ENCODE results near the gene HRH3. TPM values are rescaled to one million over a fixed set of nuclear protein-coding genes. Genes with fewer than 3 reads are reported as not detected.

Gene HRH3
- total RNA-seq, 4 donors from 2014 or later, result not detected

- ATAC-seq (ENCODE audit: low FRiP score) (no peak), DNase-seq (ENCODE audit: low spot score) (no peak)
- no peak for TF ChIP-seq CTCF (IDR thresholded peaks at IDR 0.05)
Observed at GRCh38 chr20:62235777-62236157, 15.7 kb upstream of the HRH3 start.

GRCh38 chr20:62235001-62235776 lies 15.1 kb upstream of the HRH3 start:
- no peak for DNase-seq (ENCODE audit: low spot score)
- no peak for ATAC-seq (ENCODE audit: low FRiP score)
- TF ChIP-seq CTCF (IDR thresholded peaks at IDR 0.05), result no peak

GRCh38 chr20:62234339-62234738 lies 14.3 kb upstream of the HRH3 start:
- no peak for DNase-seq (ENCODE audit: low spot score)
- ATAC-seq (ENCODE audit: low FRiP score), result no peak
- TF ChIP-seq CTCF (IDR thresholded peaks at IDR 0.05), result no peak

GRCh38 chr20:62233684-62234083 lies 13.6 kb upstream of the HRH3 start:
- DNase-seq (ENCODE audit: low spot score) (no peak), ATAC-seq (ENCODE audit: low FRiP score) (no peak)
- no peak for TF ChIP-seq CTCF (IDR thresholded peaks at IDR 0.05)

GRCh38 chr20:62232770-62233645 lies 12.9 kb upstream of the HRH3 start:
- ATAC-seq (ENCODE audit: low FRiP score) (no peak), DNase-seq (ENCODE audit: low spot score) (no peak)
- TF ChIP-seq CTCF (IDR thresholded peaks at IDR 0.05), result no peak

GRCh38 chr20:62232194-62232593 lies 12.1 kb upstream of the HRH3 start:
- DNase-seq (ENCODE audit: low spot score) (no peak), ATAC-seq (ENCODE audit: low FRiP score) (no peak)
- TF ChIP-seq CTCF (IDR thresholded peaks at IDR 0.05), result no peak

All from omental fat pad (tissue), 4 donors.